ENCODE measurements around the gene WNT5A.

The WNT5A gene

GRCh38 chr3:55486101-55486856 lies 827 bp downstream of the WNT5A start:
- Histone ChIP-seq H3K9ac (ENCODE audit: insufficient read length, low read depth) (peak overlapping the region; percentile 91), H3K4me3 (ENCODE audit: insufficient read length, low read depth) (peak overlapping the region; percentile 84), H3K36me3 (ENCODE audit: insufficient read depth, insufficient read length, low read length) (peaks cover 33% of the 10 kb centered on the region), H3K9me3 (ENCODE audit: insufficient read depth, low read length) (peaks cover 16% of the 10 kb centered on the region; the same call in 1 of the 2 replicates), H3K4me1 (ENCODE audit: insufficient read depth, insufficient read length) (peaks cover 15% of the 10 kb centered on the region), H3K27me3 (ENCODE audit: insufficient read depth, insufficient read length) (peaks cover 6% of the 10 kb centered on the region)
- TF ChIP-seq SUZ12 (IDR thresholded peaks at IDR 0.05; ENCODE audit: extremely low read depth, insufficient read depth, insufficient read length), result no peak
- TF ChIP-seq YY1 (IDR thresholded peaks at IDR 0.05; ENCODE audit: insufficient read depth, insufficient read length), result no peak
- no peak for TF ChIP-seq ZNF274 (IDR thresholded peaks at IDR 0.05; ENCODE audit: low read depth, low read length)
- no peak for DNase-seq (ENCODE audit: low read depth, low spot score)

GRCh38 chr3:55484801-55485791 lies 2.0 kb downstream of the WNT5A start:
- no peak for TF ChIP-seq SUZ12 (IDR thresholded peaks at IDR 0.05; ENCODE audit: extremely low read depth, insufficient read depth, insufficient read length)
- TF ChIP-seq YY1 (IDR thresholded peaks at IDR 0.05; ENCODE audit: insufficient read depth, insufficient read length), result no peak
- no peak for TF ChIP-seq ZNF274 (IDR thresholded peaks at IDR 0.05; ENCODE audit: low read depth, low read length)
- H3K9me3 ChIP-seq (ENCODE audit: insufficient read depth, low read length), result peaks cover 16% of the 10 kb centered on the region; the same call in 1 of the 2 replicates
- H3K27me3 ChIP-seq (ENCODE audit: insufficient read depth, insufficient read length), result no peaks in the 10 kb centered on the region
- H3K4me3 ChIP-seq (ENCODE audit: insufficient read length, low read depth), result peak overlapping the region; percentile 84
- H3K36me3 ChIP-seq (ENCODE audit: insufficient read depth, insufficient read length, low read length), result peaks cover 42% of the 10 kb centered on the region
- peaks cover 13% of the 10 kb centered on the region for H3K4me1 ChIP-seq (ENCODE audit: insufficient read depth, insufficient read length)
- DNase-seq (ENCODE audit: low read depth, low spot score), result no peak
- peak overlapping the region; percentile 91 for H3K9ac ChIP-seq (ENCODE audit: insufficient read length, low read depth)

- H3K9ac ChIP-seq (ENCODE audit: insufficient read length, low read depth), result no peak overlapping the region
- H3K36me3 ChIP-seq (ENCODE audit: insufficient read depth, insufficient read length, low read length), result peaks cover 51% of the 10 kb centered on the region
- no peak overlapping the region for H3K4me3 ChIP-seq (ENCODE audit: insufficient read length, low read depth)
- H3K4me1 ChIP-seq (ENCODE audit: insufficient read depth, insufficient read length), result peaks cover 13% of the 10 kb centered on the region
- no peak for DNase-seq (ENCODE audit: low read depth, low spot score)
- peaks cover 16% of the 10 kb centered on the region; the same call in 1 of the 2 replicates for H3K9me3 ChIP-seq (ENCODE audit: insufficient read depth, low read length)
- no peaks in the 10 kb centered on the region for H3K27me3 ChIP-seq (ENCODE audit: insufficient read depth, insufficient read length)
- no peak for TF ChIP-seq YY1 (IDR thresholded peaks at IDR 0.05; ENCODE audit: insufficient read depth, insufficient read length)
- no peak for TF ChIP-seq SUZ12 (IDR thresholded peaks at IDR 0.05; ENCODE audit: extremely low read depth, insufficient read depth, insufficient read length)
- TF ChIP-seq ZNF274 (IDR thresholded peaks at IDR 0.05; ENCODE audit: low read depth, low read length), result no peak
Observed at GRCh38 chr3:55484191-55484689, 2.9 kb downstream of the WNT5A start.

- Histone ChIP-seq H3K27me3 (ENCODE audit: insufficient read depth, insufficient read length) (no peaks in the 10 kb centered on the region), H3K9ac (ENCODE audit: insufficient read length, low read depth) (peak overlapping the region; percentile 52), H3K4me1 (ENCODE audit: insufficient read depth, insufficient read length) (peaks cover 13% of the 10 kb centered on the region), H3K9me3 (ENCODE audit: insufficient read depth, low read length) (peaks cover 16% of the 10 kb centered on the region; the same call in 1 of the 2 replicates), H3K4me3 (ENCODE audit: insufficient read length, low read depth) (no peak overlapping the region), H3K36me3 (ENCODE audit: insufficient read depth, insufficient read length, low read length) (peaks cover 58% of the 10 kb centered on the region)
- TF ChIP-seq SUZ12 (IDR thresholded peaks at IDR 0.05; ENCODE audit: extremely low read depth, insufficient read depth, insufficient read length) (no peak), ZNF274 (IDR thresholded peaks at IDR 0.05; ENCODE audit: low read depth, low read length) (no peak), YY1 (IDR thresholded peaks at IDR 0.05; ENCODE audit: insufficient read depth, insufficient read length) (no peak)
- no peak for DNase-seq (ENCODE audit: low read depth, low spot score)
Observed at GRCh38 chr3:55483196-55484095, 3.7 kb downstream of the WNT5A start.

GRCh38 chr3:55482496-55483195 lies 4.5 kb downstream of the WNT5A start:
- TF ChIP-seq SUZ12 (IDR thresholded peaks at IDR 0.05; ENCODE audit: extremely low read depth, insufficient read depth, insufficient read length) (no peak), YY1 (IDR thresholded peaks at IDR 0.05; ENCODE audit: insufficient read depth, insufficient read length) (no peak), ZNF274 (IDR thresholded peaks at IDR 0.05; ENCODE audit: low read depth, low read length) (no peak)
- Histone ChIP-seq H3K36me3 (ENCODE audit: insufficient read depth, insufficient read length, low read length) (peaks cover 66% of the 10 kb centered on the region), H3K4me3 (ENCODE audit: insufficient read length, low read depth) (no peak overlapping the region), H3K9ac (ENCODE audit: insufficient read length, low read depth) (peak overlapping the region; percentile 52), H3K4me1 (ENCODE audit: insufficient read depth, insufficient read length) (peaks cover 13% of the 10 kb centered on the region), H3K27me3 (ENCODE audit: insufficient read depth, insufficient read length) (no peaks in the 10 kb centered on the region), H3K9me3 (ENCODE audit: insufficient read depth, low read length) (peaks cover 16% of the 10 kb centered on the region; the same call in 1 of the 2 replicates)
- no peak for DNase-seq (ENCODE audit: low read depth, low spot score)

Measured in NT2/D1 (cell line).